ENCODE results near the gene TBC1D22A.

TBC1D22A gene

DNA sequence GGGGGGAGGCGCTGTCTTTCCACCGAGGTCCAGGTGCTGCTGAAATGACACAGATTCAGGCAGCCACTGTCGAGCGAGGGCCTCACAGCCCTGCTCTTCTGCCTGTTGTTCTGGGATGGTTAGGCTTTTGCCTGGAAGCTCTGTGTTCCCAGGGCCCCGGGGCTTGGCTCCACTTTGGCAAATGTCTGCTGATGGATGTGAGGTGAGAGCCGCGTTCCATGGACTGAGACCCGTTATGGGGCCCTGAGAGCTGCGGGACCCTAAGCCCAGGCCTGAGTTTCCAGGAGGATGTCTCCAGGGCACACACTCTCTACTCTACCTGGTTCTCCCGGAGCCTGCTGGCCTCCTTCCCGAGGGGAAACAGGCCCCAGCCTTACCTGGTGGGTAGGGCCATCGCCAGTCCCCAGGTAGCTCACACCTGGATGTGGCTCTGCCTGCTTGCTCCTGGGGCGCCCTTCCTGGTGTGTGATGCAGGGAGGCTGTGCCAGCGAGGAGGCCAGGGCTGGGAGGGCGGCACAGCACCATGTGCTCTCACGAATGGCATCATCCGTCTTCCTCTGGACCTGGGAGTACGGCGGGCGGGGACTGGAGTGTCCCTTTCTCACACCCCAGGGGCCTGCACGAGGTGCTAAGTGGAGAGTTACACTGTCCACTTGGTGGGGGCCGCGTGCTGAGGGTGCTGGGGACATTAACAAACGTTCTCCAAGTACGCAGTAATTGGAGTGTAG is 435.5 kb downstream of the TBC1D22A start:
- no peak for FAIRE-seq

DNA sequence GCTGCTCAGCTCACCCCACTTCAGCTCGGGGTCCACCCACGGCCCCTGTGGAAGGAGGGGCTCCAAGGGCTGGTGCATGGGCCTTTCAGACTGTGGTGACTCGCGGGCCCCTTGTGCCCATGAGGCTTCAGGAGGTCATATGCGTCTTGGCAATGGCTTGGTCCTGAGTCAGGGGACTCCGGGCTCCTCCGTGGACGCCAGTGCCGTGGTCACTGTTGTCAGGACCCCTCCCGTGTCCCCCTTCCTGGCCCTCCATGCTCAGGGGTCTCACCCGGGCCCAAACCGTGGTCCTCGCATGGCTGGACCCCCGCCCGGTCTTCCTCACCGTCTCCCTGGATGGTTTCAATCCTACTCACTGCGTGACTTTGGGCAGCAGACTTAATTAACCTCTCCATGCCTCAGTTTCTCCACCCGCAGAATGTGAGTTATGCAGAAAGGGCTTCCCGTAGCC is 436.4 kb downstream of the TBC1D22A start:
- no peak for FAIRE-seq

DNA sequence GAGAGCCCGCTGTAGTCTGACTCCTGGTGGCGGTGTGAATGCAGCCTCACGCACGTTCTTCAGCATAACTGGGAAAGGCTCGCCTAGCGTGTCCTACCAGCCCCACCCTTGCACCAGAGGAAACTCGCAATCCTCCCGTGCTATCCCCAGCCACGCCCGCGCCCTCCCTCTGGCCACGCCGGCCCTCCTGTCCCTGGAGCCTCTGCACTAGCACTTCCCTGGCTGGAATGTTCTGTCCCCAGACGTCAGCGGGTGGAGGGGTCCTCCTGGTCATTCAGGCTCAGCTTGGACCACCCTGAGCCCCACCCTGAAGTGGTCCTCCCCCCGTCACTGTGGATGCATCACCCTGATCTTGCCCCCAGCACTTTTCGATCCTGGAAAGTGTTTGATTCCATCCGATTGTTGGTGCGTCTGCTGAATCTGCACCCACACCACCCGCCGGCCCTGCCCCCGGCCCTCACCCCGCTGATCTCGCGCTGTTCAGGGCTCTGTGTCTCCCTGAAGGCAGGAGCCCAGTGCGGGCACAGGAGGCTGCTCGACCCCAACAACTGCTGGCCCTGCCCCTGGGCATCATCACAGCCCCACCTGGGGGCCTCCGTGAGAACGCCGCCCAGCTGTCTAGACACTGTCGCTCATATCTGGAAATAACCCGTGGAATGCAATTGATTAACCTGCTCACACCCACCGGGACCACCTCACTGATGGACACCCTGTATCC is 437.0 kb downstream of the TBC1D22A start:
- FAIRE-seq = no peak

DNA sequence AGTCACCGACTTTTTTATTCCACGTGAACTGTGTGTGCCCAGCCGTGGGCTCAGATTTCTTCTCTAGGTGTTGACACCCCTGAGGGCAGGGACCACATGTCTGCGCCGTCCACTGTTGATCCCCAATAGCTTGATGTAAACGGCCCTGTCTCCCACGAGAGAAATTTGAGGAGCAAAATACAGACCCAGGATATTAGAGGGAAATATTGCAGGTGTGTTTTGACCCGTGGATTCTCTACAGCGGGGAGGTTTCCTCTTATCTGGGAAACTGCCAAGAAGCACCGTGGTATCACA is 437.5 kb downstream of the TBC1D22A start:
- FAIRE-seq = no peak

DNA sequence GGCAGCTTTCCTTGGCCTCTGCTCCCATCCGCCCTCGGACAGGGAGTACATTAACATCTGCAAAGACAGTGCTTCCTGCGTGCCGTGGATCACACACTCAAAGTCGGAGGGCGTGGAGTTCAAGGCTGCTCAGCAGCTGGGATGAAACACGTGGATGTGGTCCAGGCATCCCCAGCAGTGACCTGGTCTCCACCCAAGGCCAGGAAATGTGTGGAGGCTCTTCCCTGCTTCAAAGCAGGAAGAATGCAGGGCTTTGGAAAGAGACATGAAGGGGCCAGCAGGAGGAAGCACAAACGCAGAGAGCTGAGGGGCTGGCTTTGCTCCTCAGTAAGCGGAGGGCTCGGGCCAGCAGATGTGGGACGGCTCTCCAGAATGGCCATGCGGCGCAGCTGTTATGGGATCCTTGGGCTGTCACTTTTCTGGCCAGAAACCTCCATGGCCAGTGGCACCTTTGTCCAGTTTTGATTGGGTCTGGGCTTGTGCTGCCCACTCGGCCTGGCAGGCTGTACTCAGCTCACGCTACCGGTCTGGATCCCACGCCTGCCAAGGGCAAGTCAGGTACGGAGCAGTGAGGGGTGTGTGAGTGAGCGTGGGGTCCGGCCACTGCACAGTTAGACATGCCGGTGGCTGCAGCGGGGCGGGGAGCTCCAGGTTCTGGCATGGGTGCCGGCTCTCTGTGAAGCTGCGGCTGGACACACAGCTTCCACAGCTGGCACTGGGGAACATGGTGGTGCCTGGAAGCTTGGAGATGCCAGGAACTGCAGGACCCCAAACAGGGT is 438.0 kb downstream of the TBC1D22A start:
- FAIRE-seq = no peak

DNA sequence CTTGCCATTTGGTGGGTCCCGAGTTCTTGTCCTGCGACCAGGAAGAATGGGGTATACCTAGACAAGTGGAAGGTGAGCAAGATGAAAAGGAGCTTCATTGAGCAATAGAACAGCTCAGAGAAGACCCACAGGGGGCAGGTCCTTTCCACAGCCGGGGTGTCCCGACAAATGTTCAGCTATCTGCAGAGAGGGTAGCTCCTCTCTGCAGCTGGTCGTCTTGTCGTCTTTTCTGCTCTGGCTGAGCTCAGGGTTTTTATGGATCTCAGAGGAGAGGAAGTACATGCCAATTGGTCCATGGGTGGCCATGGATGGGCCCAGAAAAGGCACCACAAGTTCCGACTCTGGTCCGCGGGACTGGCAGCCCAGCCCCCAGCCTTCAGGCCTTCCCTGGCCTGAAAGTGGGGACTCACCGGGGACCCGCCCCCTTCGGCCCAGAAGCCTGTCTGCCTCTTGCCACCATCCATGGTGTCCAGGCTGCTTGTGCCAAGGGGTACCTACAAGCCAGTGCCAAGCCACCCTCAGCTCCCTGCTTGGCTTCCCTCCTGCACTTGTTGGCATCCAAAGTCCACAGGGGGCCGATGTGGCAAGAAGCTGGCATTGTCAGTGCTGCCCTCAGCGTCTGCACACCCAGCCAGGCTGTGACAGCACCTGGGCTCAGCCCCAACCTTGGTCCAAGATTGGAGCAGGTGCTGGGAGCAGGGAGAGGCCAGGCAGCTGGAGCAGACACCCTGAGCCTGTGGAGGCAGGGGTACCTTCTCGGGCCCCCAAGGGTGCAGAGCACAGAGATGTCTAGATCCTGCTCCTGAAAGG is 438.9 kb downstream of the TBC1D22A start:
- FAIRE-seq = no peak

DNA sequence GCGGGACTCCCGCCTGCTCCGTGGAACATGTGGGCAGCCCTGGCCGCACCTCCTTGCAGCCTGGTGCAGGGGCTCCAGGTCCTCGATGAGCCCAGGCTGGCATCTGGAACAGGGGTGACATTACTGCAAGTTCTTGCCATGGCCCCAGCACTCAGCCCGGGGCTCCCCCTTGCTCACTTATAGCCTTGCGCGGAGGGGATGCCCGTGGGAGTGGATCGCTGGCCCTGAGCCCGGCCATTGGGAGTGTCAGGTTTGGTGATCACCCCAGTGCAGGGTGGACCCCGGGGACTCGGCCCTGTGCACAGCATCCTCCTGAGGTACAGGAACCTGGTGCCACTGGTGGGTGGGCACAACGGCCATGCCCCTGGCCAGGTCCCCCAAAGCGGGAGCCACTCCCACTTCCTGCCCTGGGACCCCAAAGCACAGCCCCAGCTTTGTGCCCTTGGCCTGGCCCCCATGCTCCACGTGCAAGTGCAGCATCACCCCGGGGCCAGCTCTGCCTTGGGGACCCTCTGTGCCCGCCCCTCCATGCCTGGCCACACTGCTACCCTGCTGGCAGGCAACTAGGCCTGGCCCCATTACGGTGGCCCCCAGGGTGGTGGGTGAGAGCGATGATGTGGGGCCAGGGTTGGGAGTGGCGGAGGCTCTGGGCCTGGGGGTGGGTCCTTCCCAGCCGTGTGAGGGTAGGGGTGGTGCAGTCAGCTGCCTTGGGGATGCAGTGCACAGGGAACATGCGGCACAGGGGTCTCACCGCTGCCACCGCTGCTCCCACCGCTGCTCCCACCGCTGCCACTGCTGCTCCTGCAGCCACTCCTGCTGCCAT is 439.8 kb downstream of the TBC1D22A start:
- no peak for FAIRE-seq

DNA sequence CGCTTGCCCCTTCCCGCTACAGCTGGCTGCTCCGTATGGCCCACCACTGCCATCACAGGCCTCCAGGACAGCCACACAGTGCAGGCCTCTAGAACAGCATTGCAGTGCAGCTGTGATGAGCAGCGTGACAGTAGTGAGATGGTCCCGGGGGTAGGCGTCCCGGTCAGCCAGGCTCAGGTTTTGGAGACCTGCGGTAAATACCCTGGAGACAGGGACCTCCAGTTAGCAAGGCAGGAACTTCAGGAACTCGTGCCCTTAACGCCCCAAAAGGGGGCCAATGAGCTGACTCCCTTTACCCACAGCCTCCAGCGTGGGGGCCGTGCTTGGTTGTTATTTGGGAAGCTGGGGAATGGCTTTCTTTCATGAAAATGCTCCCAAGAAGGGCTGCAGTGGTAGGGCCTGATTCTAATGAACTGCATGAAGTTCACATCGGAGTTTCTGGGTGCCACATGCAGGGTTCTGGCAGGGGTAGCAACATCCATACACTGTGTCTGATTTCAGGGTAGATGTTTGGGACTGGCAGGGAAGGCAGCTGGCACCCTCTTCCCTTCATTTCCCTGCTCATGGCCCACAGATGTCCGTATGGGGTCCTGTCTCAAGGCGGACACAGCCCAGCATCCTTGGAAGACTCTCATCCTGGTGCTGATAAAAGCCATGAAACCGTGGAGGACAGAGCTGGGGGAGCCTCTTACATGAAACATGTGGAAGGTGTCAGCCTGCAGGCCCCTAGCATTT is 440.5 kb downstream of the TBC1D22A start:
- no peak for FAIRE-seq

DNA sequence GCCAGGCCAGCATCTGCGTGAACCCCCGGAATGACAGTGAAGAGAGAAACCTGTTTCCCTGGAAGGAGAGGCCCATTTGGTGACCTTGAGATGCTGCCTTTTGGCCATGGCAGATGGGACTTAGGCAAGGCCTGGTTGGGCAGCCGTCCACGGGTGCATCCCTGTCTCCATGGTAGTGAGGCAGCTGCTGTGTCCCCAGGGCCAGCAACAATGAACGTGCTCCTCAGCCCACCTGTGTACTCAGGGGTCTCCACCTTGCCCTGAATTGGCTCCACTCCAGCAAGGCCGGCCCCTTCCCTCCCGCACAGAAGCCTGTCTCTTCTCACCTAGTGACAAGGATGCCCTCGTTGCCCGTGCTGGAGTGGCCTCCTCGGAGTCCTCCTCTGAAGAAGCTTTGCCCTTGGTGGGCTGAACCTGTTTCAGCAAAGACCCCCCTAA is 441.1 kb downstream of the TBC1D22A start:
- FAIRE-seq = no peak

DNA sequence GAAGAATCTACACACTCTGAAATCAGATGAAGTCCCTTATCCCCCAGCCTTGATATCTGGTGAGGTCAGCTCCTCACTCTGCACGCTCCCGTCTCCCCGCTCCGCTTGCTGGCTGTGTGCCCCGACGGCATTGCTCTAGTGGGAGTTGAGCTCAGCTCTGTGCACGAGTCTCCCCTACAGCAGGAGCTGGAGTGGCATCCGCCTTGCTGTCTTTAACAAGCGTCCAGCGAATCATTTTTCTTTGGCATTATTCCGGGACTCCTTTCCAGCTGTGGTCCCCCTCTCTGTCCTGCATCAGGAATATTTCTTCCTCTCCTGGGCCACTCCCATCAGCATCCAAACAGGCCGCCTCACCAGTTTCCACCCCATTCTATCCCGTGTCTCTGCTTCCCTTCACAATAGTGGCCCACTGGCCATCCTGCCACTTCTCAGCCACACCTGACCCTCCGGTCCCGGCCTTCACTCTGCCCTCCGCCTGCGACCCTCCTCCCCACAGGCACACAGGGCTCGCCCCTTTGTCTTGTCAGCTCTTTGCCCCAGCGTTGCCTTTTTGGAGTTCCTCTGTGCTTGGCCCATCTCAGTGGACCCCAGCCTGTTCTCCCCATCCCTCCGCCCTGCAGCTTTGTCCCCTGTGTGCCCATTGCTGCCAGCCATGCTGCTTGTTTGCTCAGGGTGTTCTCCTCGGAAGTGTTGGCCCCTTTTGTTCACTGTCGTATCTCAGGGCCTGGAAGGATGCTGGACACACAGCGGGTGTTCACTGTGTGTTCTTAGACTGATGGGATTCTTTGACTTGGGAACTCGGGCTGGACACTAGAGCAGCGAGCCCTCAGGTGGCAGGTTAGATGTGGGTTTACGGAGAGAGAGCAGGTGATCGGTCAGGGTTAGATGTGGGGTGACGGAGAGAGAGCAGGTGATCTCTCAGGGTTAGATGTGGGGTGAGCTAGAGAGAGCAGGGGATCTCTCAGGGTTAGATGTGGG is 441.8 kb downstream of the TBC1D22A start:
- FAIRE-seq = no peak

DNA sequence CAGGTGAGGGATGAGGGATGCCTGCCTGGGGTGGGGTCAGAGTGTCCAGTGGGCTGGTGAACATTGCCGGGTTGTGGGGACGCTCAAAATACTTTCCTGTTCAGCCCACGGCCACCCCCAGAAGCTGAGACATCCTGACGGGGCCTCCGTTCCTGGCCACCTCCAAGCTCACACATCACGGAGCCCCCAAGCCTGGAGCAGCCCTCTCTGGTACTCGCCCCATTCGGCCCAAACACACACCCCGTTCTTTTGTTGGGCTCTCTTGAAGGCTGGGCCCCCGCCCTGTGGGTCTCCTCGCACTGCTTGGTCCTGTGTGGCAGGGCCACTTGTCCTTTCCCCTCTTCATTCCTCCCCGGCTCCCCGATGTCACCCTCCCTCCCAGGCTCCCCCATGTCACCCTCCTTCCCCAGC is 442.6 kb downstream of the TBC1D22A start:
- FAIRE-seq = no peak

DNA sequence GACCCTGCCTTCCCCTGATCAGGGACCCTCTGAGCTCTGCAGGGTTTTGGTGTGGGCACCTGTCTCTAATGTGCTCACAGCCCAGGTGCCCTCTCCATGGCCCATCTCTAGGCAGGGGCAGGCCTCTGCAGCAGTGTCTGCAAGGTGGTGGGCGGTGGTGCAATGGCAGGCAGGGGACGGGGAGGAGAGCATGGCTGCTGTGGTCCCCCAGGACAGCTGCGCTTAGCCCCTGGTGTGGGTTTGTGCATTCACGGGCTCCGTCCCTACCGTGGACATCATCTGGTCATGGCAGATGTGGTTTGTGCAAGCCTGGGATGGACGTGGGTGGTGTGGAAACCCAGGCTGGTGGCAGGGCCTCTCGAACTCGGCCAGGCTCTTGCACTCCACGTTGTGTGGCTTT is 443.1 kb downstream of the TBC1D22A start:
- FAIRE-seq = no peak

DNA sequence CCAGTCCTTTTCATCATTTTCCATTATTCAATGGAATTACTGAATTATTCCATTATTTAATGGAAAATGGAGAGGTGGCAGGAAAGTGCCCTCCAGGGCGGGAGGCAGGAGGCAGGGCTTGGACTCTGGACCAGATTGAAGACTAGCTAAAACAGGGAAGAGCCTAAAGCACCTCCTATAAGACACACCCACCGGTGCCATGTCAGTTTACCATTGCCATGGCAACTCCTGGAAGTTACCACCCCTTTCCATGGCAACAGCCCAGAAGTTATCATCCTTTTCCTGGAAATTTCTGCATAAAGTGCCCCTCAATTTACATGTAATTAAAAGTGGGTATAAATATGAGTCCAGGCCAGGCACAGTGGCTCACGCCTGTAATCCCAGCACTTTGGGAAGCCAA is 443.7 kb downstream of the TBC1D22A start:
- FAIRE-seq = no peak

DNA sequence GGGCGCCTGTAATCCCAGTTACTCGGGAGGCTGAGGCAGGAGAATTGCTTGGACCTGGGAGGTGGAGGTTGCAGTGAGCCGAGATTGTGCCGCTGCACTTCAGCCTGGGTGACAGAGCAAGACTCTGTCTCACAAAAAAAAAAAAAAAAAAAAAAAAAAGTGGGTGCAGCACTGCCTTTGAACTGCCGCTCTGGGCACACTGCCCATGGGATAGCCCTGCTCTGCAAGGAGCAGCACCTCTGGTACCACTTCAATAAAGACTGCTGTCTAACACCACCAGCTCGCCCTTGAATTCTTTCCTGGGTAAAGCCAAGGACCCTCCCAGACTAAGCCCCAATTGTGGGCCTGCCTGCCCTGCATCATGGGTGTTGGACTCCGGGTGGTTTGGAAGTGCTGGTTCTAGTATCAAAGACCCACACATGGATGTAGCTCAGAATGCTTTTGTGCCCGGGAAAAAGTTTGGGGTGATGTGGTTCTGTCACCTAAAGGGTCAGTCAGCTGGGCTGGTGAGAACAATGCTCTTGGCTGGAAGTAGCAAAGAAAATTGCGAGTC is 444.3 kb downstream of the TBC1D22A start:
- FAIRE-seq = no peak

DNA sequence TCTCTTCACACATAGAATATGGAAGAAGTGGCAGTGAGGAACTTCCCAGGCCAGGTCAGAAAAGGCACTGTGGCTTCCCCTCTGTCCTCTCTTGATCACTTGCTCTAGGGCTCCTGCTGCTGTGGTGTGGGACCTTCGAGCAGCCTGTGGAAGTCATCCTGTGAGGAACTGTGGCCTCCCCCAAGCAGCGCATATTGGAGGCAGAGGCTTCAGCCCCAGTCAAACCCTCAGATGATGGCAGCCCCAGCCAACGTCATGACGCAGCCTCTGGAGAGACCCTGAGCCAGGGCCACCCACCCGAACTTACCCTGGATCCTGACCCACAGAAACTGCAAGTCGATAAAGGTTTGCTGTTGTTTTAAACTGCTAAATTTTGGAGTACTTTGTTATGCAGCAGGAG is 444.9 kb downstream of the TBC1D22A start:
- no peak for FAIRE-seq

DNA sequence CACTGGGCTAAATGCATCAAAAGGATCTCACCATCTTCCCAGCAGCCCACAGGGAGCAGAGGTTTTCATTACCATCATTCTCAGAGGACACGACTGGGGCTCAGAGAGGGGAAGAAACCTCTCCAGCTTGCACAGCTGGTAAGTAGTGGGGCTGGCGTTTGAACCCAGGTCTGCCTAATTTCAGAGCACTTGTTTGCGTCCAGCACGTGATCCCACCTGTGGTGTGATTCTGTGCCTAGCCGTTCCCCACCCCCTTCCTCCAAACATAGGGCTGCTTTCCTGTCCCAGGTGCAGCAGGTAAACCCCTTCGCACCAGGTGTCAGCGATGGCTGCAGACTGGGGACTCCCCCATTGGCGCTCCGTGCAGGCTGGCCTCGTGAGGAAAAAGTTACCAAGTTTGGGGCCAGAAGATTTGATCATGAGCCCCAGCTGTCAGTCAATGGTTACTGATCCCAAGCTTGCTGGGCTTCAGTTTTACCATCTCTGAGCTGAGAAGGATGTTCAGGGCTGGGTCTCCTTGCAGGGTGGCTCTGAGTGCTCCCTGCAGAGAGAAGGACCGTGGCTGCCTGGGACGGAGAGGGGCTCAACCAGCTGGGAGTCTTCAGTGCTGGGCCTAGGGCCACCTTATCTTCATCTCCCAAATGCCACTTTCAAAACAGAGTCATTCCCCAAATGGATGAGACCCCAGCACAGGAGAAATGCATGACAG is 445.6 kb downstream of the TBC1D22A start:
- no peak for FAIRE-seq

DNA sequence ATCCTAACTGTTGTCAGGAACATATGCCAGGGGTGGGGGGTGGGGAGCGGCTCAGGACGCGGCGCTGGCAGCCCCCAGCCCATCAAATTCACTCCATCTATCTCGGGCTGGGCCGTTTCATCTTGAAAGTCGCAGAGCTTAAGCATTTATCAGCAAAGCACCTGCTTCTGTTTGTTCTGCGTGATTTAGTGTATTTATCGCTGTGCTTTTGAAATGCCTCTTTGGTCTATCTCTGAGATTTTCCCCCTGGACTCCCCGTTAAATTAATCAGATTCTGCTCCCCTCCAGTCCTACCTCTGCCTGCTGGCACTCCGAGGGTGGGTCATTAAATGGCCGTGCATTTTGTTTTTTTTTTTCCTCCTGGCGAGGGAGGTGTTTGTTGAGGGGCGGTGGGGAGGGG is 446.2 kb downstream of the TBC1D22A start:
- no peak for FAIRE-seq

DNA sequence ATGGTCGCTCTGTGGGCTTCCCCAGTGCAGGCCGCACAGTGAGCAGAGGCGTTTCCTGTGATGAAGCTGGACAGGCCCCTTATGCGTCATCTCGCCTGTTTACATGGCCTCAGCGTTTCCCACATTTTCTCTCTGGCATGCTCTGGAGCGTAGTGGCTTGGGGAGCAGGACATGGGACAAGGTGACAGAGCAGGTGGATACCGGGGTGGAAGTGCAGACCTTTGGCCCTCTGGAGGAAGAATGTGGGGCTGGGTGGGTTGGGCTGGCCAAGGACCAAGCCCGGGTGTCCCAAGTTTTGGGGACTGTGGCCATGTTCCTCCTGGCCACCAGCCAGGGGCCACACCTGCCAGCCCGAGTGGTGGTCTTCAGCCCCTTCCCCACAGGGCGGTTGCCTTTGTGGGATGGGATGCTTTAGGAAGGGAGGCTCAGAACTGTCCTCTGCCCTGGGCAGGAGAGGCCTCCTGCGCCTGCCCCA is 446.6 kb downstream of the TBC1D22A start:
- FAIRE-seq = no peak

DNA sequence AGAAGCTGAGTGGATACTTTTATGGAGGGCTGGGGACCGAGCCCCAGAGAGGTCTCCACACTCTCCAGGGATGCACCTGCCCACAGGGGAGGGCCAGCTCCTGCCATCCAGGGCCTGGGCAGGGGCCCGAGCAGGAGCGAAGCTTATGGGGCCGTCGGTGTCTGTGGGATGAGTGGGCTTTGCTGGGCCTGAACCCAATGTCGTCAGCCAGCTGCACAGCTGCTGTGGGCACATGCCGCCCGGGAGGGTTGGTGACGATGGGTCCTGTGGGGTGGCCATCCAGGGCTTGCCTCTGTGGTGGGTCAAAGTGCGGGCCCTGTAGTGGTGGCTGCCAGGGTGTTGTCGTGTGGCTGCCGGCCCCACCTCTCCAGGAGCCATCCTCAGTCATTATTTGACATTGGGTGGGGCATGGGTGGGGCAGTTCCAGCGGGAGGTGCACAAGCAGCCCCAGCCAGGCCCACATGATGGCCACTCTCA is 447.1 kb downstream of the TBC1D22A start:
- FAIRE-seq = no peak

All from A204.1 (cell line).